A549 (cell line): ENCODE results near the gene NFASC.

ENCODE experiments used
- CHD2 ChIP-seq: fragments of 150-350 bp; IDR thresholded peaks from 2 replicates; pipeline ENCODE4 v1.6.1; 2014; ENCODE audit warnings: low read length; ENCODE audit not compliant: partially characterized antibody
- EP300 ChIP-seq, 2 experiments: fragments of >200 bp; sonication (Bioruptor Twin); formaldehyde crosslinking; IDR thresholded peaks; 2 replicates in 1 of 2; 3 replicates in 1 of 2; pipeline ENCODE4 v1.6.1; 2016 to 2017
- GATA3 ChIP-seq: IDR thresholded peaks from 2 replicates; pipeline ENCODE4 v1.6.1; 2012; ENCODE audit warnings: borderline replicate concordance
- JUN ChIP-seq, 2 experiments: fragments of >200 bp; sonication (Bioruptor Twin); formaldehyde crosslinking; IDR thresholded peaks; 2 replicates in 1 of 2; 3 replicates in 1 of 2; pipeline ENCODE4 v1.6.1; 2016 to 2017
- NR3C1 ChIP-seq: fragments of >200 bp; sonication (Bioruptor Twin); formaldehyde crosslinking; IDR thresholded peaks from 3 replicates; pipeline ENCODE4 v1.6.1; 2017
- POLR2A ChIP-seq: IDR thresholded peaks from 2 replicates; pipeline ENCODE4 v1.6.1; 2012; ENCODE audit warnings: mild to moderate bottlenecking, low read length
- RAD21 ChIP-seq, 2 experiments: fragments of >200 bp in 1 of 2; sonication (Bioruptor Twin) in 1 of 2; formaldehyde crosslinking in 1 of 2; IDR thresholded peaks in 1 of 2; conservative IDR thresholded peaks in 1 of 2; 2 replicates in 1 of 2; 3 replicates in 1 of 2; pipeline ENCODE4 v1.6.1; 2012 to 2018; ENCODE audit warnings: inconsistent platforms in 1 of 2
- RCOR1 ChIP-seq: fragments of 150-350 bp; IDR thresholded peaks from 2 replicates; pipeline ENCODE4 v1.6.1; 2014; ENCODE audit warnings: antibody characterized with exemption, low read length, low read depth
- RFX5 ChIP-seq: fragments of 450-650 bp; IDR thresholded peaks from 2 replicates; pipeline ENCODE4 v1.7.1; 2014; ENCODE audit warnings: antibody characterized with exemption, mild to moderate bottlenecking, moderate library complexity
- TF ChIP-seq, protein P1 (sequence below): fragments of >200 bp; sonication (Bioruptor Twin); formaldehyde crosslinking; IDR thresholded peaks from 3 replicates; pipeline ENCODE4 v1.5.1; 2016
- TF ChIP-seq, protein P2 (sequence below): IDR thresholded peaks from 2 replicates; pipeline ENCODE4 v1.6.1; 2012

DNA sequence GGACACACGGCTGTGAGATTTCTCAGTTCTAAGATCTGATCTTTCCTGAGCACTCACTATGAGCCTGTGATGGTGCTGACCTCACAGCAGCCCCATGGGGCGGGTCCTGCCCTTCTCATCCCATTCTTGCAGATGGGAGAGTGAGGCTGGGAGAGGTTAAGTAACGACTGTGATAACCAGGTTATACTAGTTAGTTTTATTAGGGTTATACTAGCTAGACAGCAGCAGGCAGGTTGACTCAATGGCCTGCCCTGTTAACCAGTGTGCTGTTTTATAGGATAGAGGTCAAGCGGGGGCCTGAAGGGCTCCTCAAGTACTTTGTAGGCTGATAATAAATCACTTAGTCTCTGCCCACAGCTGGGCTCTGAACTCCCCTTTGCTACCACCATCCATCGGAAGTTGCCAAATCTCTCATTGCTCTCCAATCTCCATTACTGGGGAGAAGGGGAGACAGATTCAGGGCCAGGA is 177.1 kb downstream of the NFASC start:
- TF ChIP-seq, protein P1, sequence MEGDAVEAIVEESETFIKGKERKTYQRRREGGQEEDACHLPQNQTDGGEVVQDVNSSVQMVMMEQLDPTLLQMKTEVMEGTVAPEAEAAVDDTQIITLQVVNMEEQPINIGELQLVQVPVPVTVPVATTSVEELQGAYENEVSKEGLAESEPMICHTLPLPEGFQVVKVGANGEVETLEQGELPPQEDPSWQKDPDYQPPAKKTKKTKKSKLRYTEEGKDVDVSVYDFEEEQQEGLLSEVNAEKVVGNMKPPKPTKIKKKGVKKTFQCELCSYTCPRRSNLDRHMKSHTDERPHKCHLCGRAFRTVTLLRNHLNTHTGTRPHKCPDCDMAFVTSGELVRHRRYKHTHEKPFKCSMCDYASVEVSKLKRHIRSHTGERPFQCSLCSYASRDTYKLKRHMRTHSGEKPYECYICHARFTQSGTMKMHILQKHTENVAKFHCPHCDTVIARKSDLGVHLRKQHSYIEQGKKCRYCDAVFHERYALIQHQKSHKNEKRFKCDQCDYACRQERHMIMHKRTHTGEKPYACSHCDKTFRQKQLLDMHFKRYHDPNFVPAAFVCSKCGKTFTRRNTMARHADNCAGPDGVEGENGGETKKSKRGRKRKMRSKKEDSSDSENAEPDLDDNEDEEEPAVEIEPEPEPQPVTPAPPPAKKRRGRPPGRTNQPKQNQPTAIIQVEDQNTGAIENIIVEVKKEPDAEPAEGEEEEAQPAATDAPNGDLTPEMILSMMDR = no peak
- TF ChIP-seq GATA3 (no peak), NR3C1 (no peak), CHD2 (no peak), JUN (IDR thresholded peaks at IDR 0.05) (no peak), POLR2A (no peak), EP300 (IDR thresholded peaks at IDR 0.05) (no peak), RAD21 (conservative IDR thresholded peaks at IDR 0.05 in 1 of 2, IDR thresholded peaks at IDR 0.05 in 1 of 2) (no peak), RFX5 (no peak), RCOR1 (no peak)
- TF ChIP-seq, protein P2, sequence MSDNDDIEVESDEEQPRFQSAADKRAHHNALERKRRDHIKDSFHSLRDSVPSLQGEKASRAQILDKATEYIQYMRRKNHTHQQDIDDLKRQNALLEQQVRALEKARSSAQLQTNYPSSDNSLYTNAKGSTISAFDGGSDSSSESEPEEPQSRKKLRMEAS = no peak
